ENCODE results near the gene FAAP20.
A peak's percentile ranks its signal among the peaks of the same experiment; 100 is the strongest.

FAAP20 gene

GRCh38 chr1:2229911-2230731, 35.5 kb upstream of the FAAP20 start:
- no peak for DNase-seq

GRCh38 chr1:2229037-2229864, 34.7 kb upstream of the FAAP20 start:
- peak; percentile 58 for DNase-seq

GRCh38 chr1:2228694-2229036, 34.1 kb upstream of the FAAP20 start:
- no peak for DNase-seq

- DNase-seq = no peak
Measured at GRCh38 chr1:2228157-2228594, 33.6 kb upstream of the FAAP20 start, which contains the start of gene SKI. TSS of gene SKI (plus strand) at chr1:2228319. CDS start at chr1:2228767, 448 bp downstream.

GRCh38 chr1:2227346-2228156, 33.0 kb upstream of the FAAP20 start:
- peak; percentile 96 for DNase-seq

- DNase-seq = no peak
Measured at GRCh38 chr1:2226525-2227345, 32.2 kb upstream of the FAAP20 start.

- no peak for DNase-seq
Measured at GRCh38 chr1:2224631-2225428, 30.3 kb upstream of the FAAP20 start.

GRCh38 chr1:2224170-2224584, 29.6 kb upstream of the FAAP20 start:
- DNase-seq = no peak

GRCh38 chr1:2221271-2221670, 26.7 kb upstream of the FAAP20 start:
- DNase-seq = no peak

GRCh38 chr1:2216767-2217058, 22.1 kb upstream of the FAAP20 start:
- no peak for DNase-seq

- DNase-seq = no peak
Measured at GRCh38 chr1:2215909-2216766, 21.6 kb upstream of the FAAP20 start.

- DNase-seq = no peak
Measured at GRCh38 chr1:2215329-2215728, 20.8 kb upstream of the FAAP20 start.

GRCh38 chr1:2214541-2215241, 20.1 kb upstream of the FAAP20 start:
- DNase-seq = no peak

GRCh38 chr1:2213576-2214505, 19.3 kb upstream of the FAAP20 start:
- DNase-seq = no peak

- peak; percentile 79 for DNase-seq
Measured at GRCh38 chr1:2212532-2213491, 18.2 kb upstream of the FAAP20 start.

GRCh38 chr1:2212274-2212531, 17.6 kb upstream of the FAAP20 start:
- DNase-seq = no peak

- no peak for DNase-seq
Measured at GRCh38 chr1:2210786-2211185, 16.2 kb upstream of the FAAP20 start.
